Spleen (tissue), 11 donors: ENCODE results near the gene GRIK4. TPM values are rescaled to one million over a fixed set of nuclear protein-coding genes. Genes with fewer than 3 reads are reported as not detected.

Source experiments
- DNase-seq: peaks from one replicate; pipeline ENCODE4 v3.0.0-alpha.2; 2020
- H3K27ac ChIP-seq, 8 donors: fragments of 200-600 bp; sonication (generic) in 7 of 8; 1 replicate in 4 of 8; 2 replicates in 4 of 8; pipeline versions ENCODE4 v1.5.0 to v1.8.0; 2016 to 2021; ENCODE audit warnings: inconsistent platforms in 4 of 8, mild to moderate bottlenecking in 4 of 8, moderate library complexity in 1 of 8
- H3K27me3 ChIP-seq, 7 donors: fragments of 200-600 bp; sonication (generic) in 6 of 7; replicated peaks in 1 of 7; 1 replicate in 4 of 7; 2 replicates in 3 of 7; pipeline versions ENCODE4 v1.5.0 to v1.8.0; 2016 to 2021; ENCODE audit warnings: inconsistent platforms in 3 of 7, mild to moderate bottlenecking in 1 of 7
- H3K36me3 ChIP-seq, 6 donors: fragments of 200-600 bp; sonication (generic) in 5 of 6; 1 replicate in 4 of 6; 2 replicates in 2 of 6; pipeline versions ENCODE4 v1.5.0 to v1.8.0; 2016 to 2021; ENCODE audit warnings: inconsistent platforms in 2 of 6
- H3K4me1 ChIP-seq, 6 donors: fragments of 200-600 bp; sonication (generic) in 5 of 6; 1 replicate in 3 of 6; 2 replicates in 3 of 6; pipeline versions ENCODE4 v1.5.0 to v1.8.0; 2016 to 2021; ENCODE audit warnings: inconsistent platforms in 3 of 6
- H3K4me3 ChIP-seq, 8 donors: fragments of 200-600 bp; sonication (generic) in 7 of 8; 1 replicate in 4 of 8; 2 replicates in 4 of 8; pipeline versions ENCODE4 v1.5.0 to v1.8.0; 2016 to 2021; ENCODE audit warnings: inconsistent platforms in 4 of 8, mild to moderate bottlenecking in 4 of 8, moderate library complexity in 2 of 8
- H3K9me3 ChIP-seq, 8 donors: fragments of 200-600 bp; sonication (generic) in 7 of 8; 1 replicate in 4 of 8; 2 replicates in 4 of 8; pipeline versions ENCODE4 v1.5.0 to v1.8.0; 2016 to 2021; ENCODE audit warnings: inconsistent platforms in 4 of 8
- POLR2A ChIP-seq, 3 donors: fragments of 450-650 bp; IDR thresholded peaks; one replicate each; pipeline ENCODE4 v1.5.1; 2017; ENCODE audit warnings: antibody characterized with exemption in 3 of 3, mild to moderate bottlenecking in 1 of 3
- POLR2AphosphoS5 ChIP-seq, 3 donors: sonication (generic); formaldehyde crosslinking; IDR thresholded peaks; one replicate each; pipeline ENCODE4 v1.5.1; 2017; ENCODE audit warnings: antibody characterized with exemption in 3 of 3
- WGBS, 5 donors: extraction: QIAGEN DNeasy Blood & Tissue Kit in 3 of 5; methylation state at CpG; one replicate each; pipeline versions ENCODE4 v1.1.5 to v1.1.7; 2013 to 2018; 5-methylcytosine and 5-hydroxymethylcytosine counted together
- intact Hi-C: fragments of 100-400 bp; cut with DNase I; formaldehyde crosslinking; loops from one replicate; pipeline ENCODE4 v1.15.0; 2023; ENCODE audit warnings: low total_unique reads
- polyA plus RNA-seq, 3 donors: library from polyadenylated mRNA; stranded (reverse); fragments of 200-250 nt; gene quantifications; one replicate each; pipeline ENCODE4 v1.2.1, GENCODE V29; 2013
- total RNA-seq, 7 donors: library from RNA; depleted of rRNA in 3 of 7; stranded (reverse); fragments of >200 nt in 3 of 7; fragmentation: NEBNext Ultra II Directional in 4 of 7; extraction: Animal tissue kit (Norgen Biotek cat#: 25700) in 4 of 7; gene quantifications; one replicate each; pipeline versions ENCODE4 v1.1.0 to v1.2.1, GENCODE V29; 2016 to 2021
- TF ChIP-seq, protein P1 (sequence below), 11 experiments: fragments of 200-600 bp in 7 of 11; fragments of 450-650 bp in 4 of 11; sonication (generic) in 4 of 11; IDR thresholded peaks in 8 of 11; conservative IDR thresholded peaks in 3 of 11; 1 replicate in 7 of 11; 2 replicates in 4 of 11; pipeline versions ENCODE4 v1.4.0 to v1.8.0; 2016 to 2021; ENCODE audit warnings: antibody characterized with exemption in 11 of 11, inconsistent platforms in 4 of 11, mild to moderate bottlenecking in 1 of 11
- donor health status: healthy with polysubstance abuse.
- donor health status: DM: no; HTN: no; CAD: no; lungs with moderate emphysema.
- donor health status: DM: no; HTN: no; CAD: no.
- donor health status: Bipolar disorder and iron deficiency.
- donor health status: healthy.
- donor health status: DM: no; HTN: no; CAD: no.
- donor health status: DM: yes; HTN: yes; CAD: no.

Gene GRIK4
- total and polyA plus RNA-seq, 10 donors = 0.04 to 2.4 (median 0.59) TPM

DNA sequence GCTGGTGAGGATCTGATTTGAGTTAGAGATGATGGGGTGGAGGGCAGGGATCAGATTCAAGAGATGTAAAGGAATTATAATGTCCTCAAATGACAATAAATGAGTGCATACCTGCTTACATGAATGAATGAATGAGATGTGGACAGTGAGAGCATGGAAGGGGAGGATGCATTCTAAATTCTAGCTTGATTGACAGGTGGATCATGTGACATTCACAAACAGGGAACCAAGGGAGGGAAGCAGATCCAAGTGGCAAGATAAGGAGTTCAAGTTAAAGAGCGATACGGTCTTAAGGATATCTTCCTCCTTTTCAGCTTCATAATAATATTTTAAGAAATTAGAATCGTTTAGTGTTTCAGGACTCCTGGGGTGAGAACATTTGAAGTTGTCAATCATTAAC lies 341.9 kb downstream of the GRIK4 start:
- H3K27me3 ChIP-seq = peaks cover 0 to 22% (median 0%) of the 10 kb centered on the region in 7 donors
- no peak overlapping the region for H3K4me3 ChIP-seq
- H3K27ac ChIP-seq = no peak overlapping the region
- no peaks in the 10 kb centered on the region for H3K9me3 ChIP-seq
- TF ChIP-seq, protein P1, sequence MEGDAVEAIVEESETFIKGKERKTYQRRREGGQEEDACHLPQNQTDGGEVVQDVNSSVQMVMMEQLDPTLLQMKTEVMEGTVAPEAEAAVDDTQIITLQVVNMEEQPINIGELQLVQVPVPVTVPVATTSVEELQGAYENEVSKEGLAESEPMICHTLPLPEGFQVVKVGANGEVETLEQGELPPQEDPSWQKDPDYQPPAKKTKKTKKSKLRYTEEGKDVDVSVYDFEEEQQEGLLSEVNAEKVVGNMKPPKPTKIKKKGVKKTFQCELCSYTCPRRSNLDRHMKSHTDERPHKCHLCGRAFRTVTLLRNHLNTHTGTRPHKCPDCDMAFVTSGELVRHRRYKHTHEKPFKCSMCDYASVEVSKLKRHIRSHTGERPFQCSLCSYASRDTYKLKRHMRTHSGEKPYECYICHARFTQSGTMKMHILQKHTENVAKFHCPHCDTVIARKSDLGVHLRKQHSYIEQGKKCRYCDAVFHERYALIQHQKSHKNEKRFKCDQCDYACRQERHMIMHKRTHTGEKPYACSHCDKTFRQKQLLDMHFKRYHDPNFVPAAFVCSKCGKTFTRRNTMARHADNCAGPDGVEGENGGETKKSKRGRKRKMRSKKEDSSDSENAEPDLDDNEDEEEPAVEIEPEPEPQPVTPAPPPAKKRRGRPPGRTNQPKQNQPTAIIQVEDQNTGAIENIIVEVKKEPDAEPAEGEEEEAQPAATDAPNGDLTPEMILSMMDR (IDR thresholded peaks at IDR 0.05 in 8 of 11, conservative IDR thresholded peaks at IDR 0.05 in 3 of 11) = no peak
- no peak for TF ChIP-seq POLR2A (IDR thresholded peaks at IDR 0.05)
- no peak for TF ChIP-seq POLR2AphosphoS5 (IDR thresholded peaks at IDR 0.05)
- intact Hi-C loops = no loop called here
- H3K36me3 ChIP-seq = no peaks in the 10 kb centered on the region
- 49 to 65% (median 62%) methylated on average over 3 of the region's 3 CpGs for WGBS, 5 donors
- DNase-seq = no peak
- H3K4me1 ChIP-seq = no peaks in the 10 kb centered on the region

DNA sequence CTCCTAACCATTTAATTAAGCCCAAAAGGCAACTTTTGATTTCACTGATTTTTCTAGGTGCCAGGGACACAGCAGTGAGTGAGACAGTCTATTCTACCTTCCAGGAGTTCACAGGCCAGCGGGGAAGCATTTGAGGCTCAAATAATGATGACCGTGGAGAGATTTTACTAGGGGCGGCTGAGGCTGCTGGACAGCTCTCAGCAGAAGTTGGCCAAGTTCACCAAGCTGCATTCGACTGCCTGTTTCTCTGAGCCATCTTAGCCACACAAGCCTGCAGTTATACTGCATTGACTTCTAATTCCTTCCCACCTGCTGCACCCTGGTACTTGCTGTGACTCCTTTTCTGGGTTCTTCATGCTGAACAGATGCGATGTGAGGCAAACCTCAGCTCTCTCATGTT lies 343.4 kb downstream of the GRIK4 start:
- Histone ChIP-seq H3K27me3 (peaks cover 0 to 22% (median 0%) of the 10 kb centered on the region in 7 donors), H3K4me1 (no peaks in the 10 kb centered on the region), H3K4me3 (no peak overlapping the region), H3K36me3 (no peaks in the 10 kb centered on the region), H3K27ac (no peak overlapping the region), H3K9me3 (no peaks in the 10 kb centered on the region)
- DNase-seq = no peak
- intact Hi-C loops = no loop called here
- 33 to 67% (median 54%) methylated on average over 5 of the region's 5 CpGs for WGBS, 5 donors
- no peak for TF ChIP-seq POLR2AphosphoS5 (IDR thresholded peaks at IDR 0.05)

DNA sequence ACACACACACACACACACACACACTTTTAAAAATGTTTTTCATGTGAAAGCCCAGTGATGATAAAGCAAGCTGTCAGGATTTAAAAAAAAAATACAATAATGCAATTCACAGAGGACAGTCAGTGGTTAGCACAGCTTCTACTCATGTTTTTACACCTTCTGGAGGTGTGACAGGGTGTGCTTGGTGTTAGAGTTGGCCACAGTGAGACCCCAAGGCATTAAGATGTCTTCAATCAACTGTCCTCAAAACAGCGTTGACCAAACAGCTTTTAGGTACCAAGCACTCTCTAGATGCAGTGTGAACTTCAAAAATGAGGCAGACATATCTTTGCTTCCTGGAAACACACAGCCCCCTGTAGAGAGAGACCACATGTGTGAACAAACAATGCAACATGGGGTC lies 346.0 kb downstream of the GRIK4 start:
- no peak overlapping the region for H3K4me3 ChIP-seq
- no peaks in the 10 kb centered on the region for H3K9me3 ChIP-seq
- H3K27ac ChIP-seq = no peak overlapping the region
- no peaks in the 10 kb centered on the region for H3K36me3 ChIP-seq
- DNase-seq = no peak
- WGBS, 5 donors = 57 to 84% (median 73%) methylated on average over 1 of the region's 1 CpG
- intact Hi-C loops = no loop called here
- TF ChIP-seq POLR2AphosphoS5 (IDR thresholded peaks at IDR 0.05) = no peak
- TF ChIP-seq, protein P1 (IDR thresholded peaks at IDR 0.05 in 8 of 11, conservative IDR thresholded peaks at IDR 0.05 in 3 of 11) = no peak
- TF ChIP-seq POLR2A (IDR thresholded peaks at IDR 0.05) = no peak
- no peaks in the 10 kb centered on the region for H3K4me1 ChIP-seq
- peaks cover 0 to 22% (median 0%) of the 10 kb centered on the region in 7 donors for H3K27me3 ChIP-seq

DNA sequence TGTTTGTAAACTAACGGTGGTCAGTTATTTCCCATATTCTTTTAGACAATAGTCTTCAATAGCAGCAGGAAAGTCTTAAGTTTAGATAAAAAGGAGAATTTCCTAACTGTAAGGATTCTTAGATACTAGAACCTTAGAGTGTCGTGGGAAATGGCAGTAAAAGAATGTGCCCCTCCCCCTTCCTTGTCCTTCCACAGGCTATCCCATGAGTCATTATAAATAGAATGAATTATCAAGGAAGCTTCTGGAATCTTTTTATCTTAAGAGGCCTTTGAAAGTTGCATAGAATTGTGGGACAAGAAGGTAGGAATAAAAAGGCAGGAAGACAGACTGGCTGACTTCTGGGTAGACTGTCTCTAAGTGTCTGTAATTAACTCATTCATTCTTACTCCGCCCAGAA lies 347.2 kb downstream of the GRIK4 start:
- Histone ChIP-seq H3K4me1 (no peaks in the 10 kb centered on the region), H3K36me3 (no peaks in the 10 kb centered on the region), H3K27me3 (peaks cover 0 to 22% (median 0%) of the 10 kb centered on the region in 7 donors), H3K9me3 (no peaks in the 10 kb centered on the region), H3K4me3 (no peak overlapping the region), H3K27ac (no peak overlapping the region)
- intact Hi-C loops = no loop called here
- DNase-seq = no peak
- TF ChIP-seq POLR2A (IDR thresholded peaks at IDR 0.05) (no peak), POLR2AphosphoS5 (IDR thresholded peaks at IDR 0.05) (no peak)
- TF ChIP-seq, protein P1 (IDR thresholded peaks at IDR 0.05 in 8 of 11, conservative IDR thresholded peaks at IDR 0.05 in 3 of 11) = no peak
- WGBS, 5 donors = 36 to 47% (median 43%) methylated on average over 3 of the region's 3 CpGs
